ENCODE results near the gene DPP6. TPM values are rescaled to one million over a fixed set of nuclear protein-coding genes. Genes with fewer than 3 reads are reported as not detected.

The DPP6 gene
- total and polyA plus RNA-seq, 8 donors, result 0.29 to 1.2 (median 0.57) TPM

GRCh38 chr7:154942691-154943090 lies 890.5 kb downstream of the DPP6 start:
- no peaks in the 10 kb centered on the region for H3K27me3 ChIP-seq
- H3K9me3 ChIP-seq, result no peaks in the 10 kb centered on the region
- intact Hi-C loops (cut with DNase I), result no loop called here
- DNase-seq, result no peak
- no peak for ATAC-seq
- no peak overlapping the region for H3K4me3 ChIP-seq
- peaks cover 0 to 47% of the 10 kb centered on the region in 2 donors for H3K36me3 ChIP-seq
- peaks cover 0 to under 1% of the 10 kb centered on the region in 2 donors for H3K4me1 ChIP-seq
- H3K27ac ChIP-seq, result no peak overlapping the region
- TF ChIP-seq CTCF (IDR thresholded peaks at IDR 0.05), result no peak

All from left lung (tissue), 10 donors.